Measurements from ENCODE around the gene PSENEN.

PSENEN gene

DNA sequence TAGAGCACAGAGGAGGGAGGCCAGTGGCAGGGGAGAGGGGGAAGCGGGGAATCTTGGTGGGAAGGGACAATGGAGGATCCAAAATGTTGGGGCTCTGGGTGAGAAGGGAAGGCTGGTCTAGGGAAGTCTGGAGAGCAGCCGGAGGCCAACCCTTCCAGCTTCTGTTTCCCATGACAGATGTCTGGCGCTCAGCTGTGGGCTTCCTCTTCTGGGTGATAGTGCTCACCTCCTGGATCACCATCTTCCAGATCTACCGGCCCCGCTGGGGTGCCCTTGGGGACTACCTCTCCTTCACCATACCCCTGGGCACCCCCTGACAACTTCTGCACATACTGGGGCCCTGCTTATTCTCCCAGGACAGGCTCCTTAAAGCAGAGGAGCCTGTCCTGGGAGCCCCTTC is 1.1 kb downstream of the PSENEN start:
- TF ChIP-seq, protein P1, sequence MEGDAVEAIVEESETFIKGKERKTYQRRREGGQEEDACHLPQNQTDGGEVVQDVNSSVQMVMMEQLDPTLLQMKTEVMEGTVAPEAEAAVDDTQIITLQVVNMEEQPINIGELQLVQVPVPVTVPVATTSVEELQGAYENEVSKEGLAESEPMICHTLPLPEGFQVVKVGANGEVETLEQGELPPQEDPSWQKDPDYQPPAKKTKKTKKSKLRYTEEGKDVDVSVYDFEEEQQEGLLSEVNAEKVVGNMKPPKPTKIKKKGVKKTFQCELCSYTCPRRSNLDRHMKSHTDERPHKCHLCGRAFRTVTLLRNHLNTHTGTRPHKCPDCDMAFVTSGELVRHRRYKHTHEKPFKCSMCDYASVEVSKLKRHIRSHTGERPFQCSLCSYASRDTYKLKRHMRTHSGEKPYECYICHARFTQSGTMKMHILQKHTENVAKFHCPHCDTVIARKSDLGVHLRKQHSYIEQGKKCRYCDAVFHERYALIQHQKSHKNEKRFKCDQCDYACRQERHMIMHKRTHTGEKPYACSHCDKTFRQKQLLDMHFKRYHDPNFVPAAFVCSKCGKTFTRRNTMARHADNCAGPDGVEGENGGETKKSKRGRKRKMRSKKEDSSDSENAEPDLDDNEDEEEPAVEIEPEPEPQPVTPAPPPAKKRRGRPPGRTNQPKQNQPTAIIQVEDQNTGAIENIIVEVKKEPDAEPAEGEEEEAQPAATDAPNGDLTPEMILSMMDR (conservative IDR thresholded peaks at IDR 0.05; ENCODE audit: control insufficient read depth, insufficient read depth, low read depth, low read length), result no peak
- peak overlapping the region; percentile 73 for H3K4me3 ChIP-seq (ENCODE audit: control insufficient read depth, low read depth, low read length)
- DNase-seq (ENCODE audit: low read depth), result no peak

DNA sequence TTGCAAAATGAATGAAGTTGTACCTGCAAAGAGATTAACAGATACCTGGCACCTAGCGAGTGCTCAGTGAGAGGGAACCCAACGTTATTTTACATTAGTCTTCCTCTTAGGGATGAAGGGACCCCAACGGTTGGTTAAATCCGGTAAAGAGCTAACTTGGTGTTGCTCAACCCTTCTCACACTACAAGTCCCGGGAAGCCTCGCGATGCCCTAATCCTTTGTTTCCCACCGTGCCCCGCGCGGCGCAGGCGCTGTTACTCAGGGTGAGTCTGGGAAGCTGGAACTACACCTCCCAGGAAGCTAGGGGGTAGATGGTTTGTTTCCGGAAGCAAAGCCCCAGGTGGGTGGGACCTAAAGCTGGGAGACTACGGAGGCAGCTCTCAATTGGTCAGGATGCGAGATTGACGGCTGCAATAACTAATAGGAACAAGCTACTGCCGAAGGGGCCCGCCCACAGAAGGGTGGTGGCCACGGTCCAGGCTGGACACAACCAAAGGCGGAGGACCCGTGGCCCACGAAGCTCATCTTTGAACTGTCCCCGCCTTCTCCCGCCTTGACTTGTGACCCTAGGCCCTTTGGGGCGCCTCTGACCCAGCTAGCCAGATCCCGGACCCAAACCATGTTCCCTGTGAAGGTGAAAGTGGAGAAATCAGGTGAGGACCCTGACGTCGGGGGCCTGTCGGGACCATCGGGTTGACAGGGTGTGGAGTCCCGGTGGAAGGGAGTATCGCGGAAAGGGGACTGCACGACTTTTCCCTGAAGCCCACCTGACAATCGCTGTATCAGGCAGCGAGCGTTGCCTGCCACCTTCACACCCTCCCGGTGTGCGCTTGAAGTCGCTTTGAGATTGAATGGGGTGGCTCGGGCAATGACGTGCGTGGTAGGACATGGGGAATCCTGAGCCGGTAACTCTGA is 2.9 kb downstream of the PSENEN start, which contains the start of gene LIN37:
Gene LIN37, plus strand, starts transcription at position 471 of the 915 bp plus-strand sequence. Its CDS starts 149 bp downstream, at position 620.
- peak; percentile 99 for DNase-seq (ENCODE audit: low read depth)
- H3K4me3 ChIP-seq (ENCODE audit: control insufficient read depth, low read depth, low read length), result peak within 1 kb of the TSS; percentile 85
- TF ChIP-seq, protein P1 (conservative IDR thresholded peaks at IDR 0.05; ENCODE audit: control insufficient read depth, insufficient read depth, low read depth, low read length), result no peak

DNA sequence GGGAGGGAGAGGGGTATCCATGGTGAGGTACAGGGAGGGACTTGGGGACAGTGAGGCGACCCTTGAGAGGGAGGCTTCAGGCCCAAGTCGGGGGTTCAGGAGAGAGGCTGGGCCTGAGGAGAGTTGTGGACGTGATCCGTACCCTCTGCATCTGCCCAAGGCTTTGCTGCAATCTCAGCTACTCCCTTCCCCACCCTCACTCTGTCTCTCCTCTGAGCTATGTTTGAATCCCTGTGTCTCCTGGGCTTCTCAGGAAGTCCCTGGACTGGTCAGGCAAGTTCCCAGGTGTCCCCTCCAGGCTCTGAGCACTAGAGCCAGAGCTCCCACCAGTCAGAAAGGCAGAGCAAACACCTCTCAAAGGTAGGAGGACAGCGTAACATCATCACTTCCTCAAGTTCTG is 4.7 kb downstream of the PSENEN start:
- H3K4me3 ChIP-seq (ENCODE audit: control insufficient read depth, low read depth, low read length), result no peak overlapping the region
- no peak for DNase-seq (ENCODE audit: low read depth)

DNA sequence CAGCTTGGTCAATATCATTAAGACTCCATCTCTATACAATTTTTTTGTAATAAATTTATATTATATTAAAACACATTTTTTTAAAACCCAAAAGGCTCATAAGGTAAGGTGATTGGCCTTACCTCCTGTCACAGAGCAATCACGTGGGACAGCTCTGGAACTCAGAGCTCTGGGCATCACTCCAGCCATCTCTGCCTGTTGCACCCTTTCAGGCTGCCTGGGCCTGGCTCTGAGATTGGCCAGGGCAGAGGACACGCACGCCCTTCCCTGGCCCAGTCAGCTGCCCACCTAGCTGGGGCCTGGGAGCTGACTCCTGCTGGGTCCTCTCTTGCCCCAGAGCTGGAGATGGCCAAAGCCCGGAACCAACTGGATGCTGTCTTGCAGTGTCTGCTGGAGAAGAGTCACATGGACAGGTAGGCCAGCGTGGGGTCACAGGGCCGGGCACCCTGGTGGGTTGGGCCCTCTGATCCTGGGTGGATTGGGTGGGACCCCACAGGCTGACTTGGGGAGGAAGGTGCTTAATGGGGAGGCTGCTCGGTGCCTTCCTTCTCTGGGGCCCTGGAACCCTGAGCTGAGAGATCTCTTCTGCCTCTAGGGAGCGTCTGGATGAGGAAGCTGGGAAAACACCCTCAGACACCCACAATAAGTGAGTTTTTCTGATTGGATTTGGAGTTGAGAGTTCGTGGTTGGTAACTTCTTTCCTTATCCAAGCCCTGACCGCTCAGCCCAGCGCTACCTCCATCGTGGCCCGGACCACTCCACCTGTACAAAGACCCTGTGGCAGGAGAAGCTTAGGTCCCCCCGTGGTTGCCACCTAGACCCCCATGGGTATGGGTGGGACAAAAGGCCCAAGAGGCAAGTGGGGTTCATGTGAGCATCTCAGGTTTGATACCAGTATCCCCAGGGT is 6.6 kb downstream of the PSENEN start:
- TF ChIP-seq, protein P1 (conservative IDR thresholded peaks at IDR 0.05; ENCODE audit: control insufficient read depth, insufficient read depth, low read depth, low read length), result no peak

More for the DNA sequence above, 4.7 kb downstream of the PSENEN start:
- TF ChIP-seq, protein P1 (conservative IDR thresholded peaks at IDR 0.05; ENCODE audit: control insufficient read depth, insufficient read depth, low read depth, low read length), result no peak

DNA sequence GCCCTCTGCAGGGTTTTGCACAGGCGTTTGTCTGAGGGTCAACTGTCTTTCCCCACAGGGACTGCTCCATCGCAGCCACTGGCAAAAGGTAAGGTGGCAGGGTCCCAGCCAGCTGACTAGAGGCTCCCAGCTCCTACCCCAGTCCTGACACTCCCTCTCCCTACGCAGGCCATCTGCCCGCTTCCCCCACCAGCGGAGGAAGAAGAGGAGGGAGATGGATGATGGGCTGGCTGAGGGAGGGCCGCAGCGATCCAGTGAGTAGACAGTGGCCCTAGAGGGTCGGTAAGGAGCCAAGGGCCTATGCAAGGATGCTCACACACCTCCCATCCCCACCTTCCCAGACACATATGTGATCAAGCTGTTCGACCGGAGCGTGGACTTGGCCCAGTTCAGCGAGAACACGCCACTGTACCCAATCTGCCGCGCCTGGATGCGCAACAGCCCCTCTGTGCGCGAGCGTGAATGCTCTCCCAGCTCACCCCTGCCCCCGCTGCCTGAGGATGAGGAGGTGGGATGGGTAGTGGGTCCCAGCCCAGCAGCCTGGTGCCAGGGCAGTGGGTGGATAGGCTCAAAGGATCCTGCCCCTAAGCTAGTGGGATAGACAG is 7.4 kb downstream of the PSENEN start:
- H3K4me3 ChIP-seq (ENCODE audit: control insufficient read depth, low read depth, low read length), result no peak overlapping the region
- TF ChIP-seq, protein P1 (conservative IDR thresholded peaks at IDR 0.05; ENCODE audit: control insufficient read depth, insufficient read depth, low read depth, low read length), result no peak
- DNase-seq (ENCODE audit: low read depth), result no peak

More for the DNA sequence above, 6.6 kb downstream of the PSENEN start:
- no peak for DNase-seq (ENCODE audit: low read depth)
- H3K4me3 ChIP-seq (ENCODE audit: control insufficient read depth, low read depth, low read length), result no peak overlapping the region
